Measurements from ENCODE around the gene REV1. TPM values are rescaled to one million over a fixed set of nuclear protein-coding genes. Genes with fewer than 3 reads are reported as not detected.

The REV1 gene
- total RNA-seq, 1 donor from 2014 or later = 40.2 TPM

GRCh38 chr2:99422599-99422998 lies 67.2 kb downstream of the REV1 start:
- Mint-ChIP-seq H3K27ac (ENCODE audit: unreplicated experiment) (no peak overlapping the region), H3K4me3 (ENCODE audit: unreplicated experiment) (no peak overlapping the region), H3K4me1 (ENCODE audit: unreplicated experiment) (no peaks in the 10 kb centered on the region), H3K9me3 (ENCODE audit: unreplicated experiment) (no peaks in the 10 kb centered on the region), H3K27me3 (ENCODE audit: unreplicated experiment) (peaks cover 2% of the 10 kb centered on the region), H3K36me3 (ENCODE audit: low read depth, unreplicated experiment) (peaks cover 17% of the 10 kb centered on the region)
- TF ChIP-seq, protein P1, sequence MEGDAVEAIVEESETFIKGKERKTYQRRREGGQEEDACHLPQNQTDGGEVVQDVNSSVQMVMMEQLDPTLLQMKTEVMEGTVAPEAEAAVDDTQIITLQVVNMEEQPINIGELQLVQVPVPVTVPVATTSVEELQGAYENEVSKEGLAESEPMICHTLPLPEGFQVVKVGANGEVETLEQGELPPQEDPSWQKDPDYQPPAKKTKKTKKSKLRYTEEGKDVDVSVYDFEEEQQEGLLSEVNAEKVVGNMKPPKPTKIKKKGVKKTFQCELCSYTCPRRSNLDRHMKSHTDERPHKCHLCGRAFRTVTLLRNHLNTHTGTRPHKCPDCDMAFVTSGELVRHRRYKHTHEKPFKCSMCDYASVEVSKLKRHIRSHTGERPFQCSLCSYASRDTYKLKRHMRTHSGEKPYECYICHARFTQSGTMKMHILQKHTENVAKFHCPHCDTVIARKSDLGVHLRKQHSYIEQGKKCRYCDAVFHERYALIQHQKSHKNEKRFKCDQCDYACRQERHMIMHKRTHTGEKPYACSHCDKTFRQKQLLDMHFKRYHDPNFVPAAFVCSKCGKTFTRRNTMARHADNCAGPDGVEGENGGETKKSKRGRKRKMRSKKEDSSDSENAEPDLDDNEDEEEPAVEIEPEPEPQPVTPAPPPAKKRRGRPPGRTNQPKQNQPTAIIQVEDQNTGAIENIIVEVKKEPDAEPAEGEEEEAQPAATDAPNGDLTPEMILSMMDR (IDR thresholded peaks at IDR 0.05; ENCODE audit: unreplicated experiment) = no peak
- no peak for DNase-seq (ENCODE audit: low spot score)

DNA sequence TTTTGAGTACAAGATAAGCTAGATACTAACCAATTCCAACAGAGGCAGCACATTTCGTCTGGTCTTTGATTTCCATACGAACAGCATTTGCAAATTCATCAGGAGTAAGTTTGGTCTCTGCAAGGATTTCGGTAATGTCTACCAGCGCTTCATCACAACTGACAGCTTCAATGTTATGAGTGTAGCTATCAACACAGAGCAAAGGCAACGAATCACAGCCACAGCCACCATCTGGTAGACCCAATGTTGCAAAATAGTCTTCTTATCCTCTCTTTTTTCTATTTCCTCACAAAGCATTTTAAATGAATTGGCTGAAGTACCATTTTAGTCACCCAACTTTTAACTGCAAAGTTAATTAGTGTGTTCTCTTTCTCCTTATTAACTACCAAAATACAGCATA lies 68.3 kb downstream of the REV1 start:
- H3K9me3 Mint-ChIP-seq (ENCODE audit: unreplicated experiment) = no peaks in the 10 kb centered on the region
- H3K4me1 Mint-ChIP-seq (ENCODE audit: unreplicated experiment) = no peaks in the 10 kb centered on the region
- H3K4me3 Mint-ChIP-seq (ENCODE audit: unreplicated experiment) = no peak overlapping the region
- H3K27ac Mint-ChIP-seq (ENCODE audit: unreplicated experiment) = no peak overlapping the region
- TF ChIP-seq, protein P1 (IDR thresholded peaks at IDR 0.05; ENCODE audit: unreplicated experiment) = no peak
- DNase-seq (ENCODE audit: low spot score) = no peak
- H3K27me3 Mint-ChIP-seq (ENCODE audit: unreplicated experiment) = peaks cover 2% of the 10 kb centered on the region
- peaks cover 19% of the 10 kb centered on the region for H3K36me3 Mint-ChIP-seq (ENCODE audit: low read depth, unreplicated experiment)

DNA sequence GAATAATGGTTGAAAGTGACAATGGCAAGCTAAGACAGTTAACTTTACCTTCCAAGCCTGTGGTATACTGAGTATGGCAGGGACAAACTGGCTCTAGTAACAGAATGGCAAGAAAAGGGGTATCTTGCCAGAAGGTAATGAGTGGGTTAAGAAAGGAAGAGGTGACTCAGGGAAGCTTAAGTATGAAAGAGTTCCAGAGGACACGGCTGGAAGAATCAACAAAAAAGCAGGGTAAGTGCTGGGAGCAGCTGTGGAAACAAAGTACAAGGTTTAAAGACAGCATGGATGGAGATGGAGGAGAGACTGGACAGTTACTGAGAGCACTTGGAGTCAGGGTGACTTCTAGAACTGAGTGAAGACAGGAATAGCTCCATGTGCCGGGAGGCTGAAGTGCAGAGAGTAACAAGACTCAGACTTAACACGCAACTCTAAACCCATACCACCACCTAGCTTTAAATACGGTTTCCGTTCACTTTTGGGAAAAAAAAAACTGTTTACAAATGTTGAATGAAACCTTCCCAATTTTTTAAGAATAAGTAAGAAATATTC lies 69.0 kb downstream of the REV1 start:
- no peak for DNase-seq (ENCODE audit: low spot score)
- no peak overlapping the region for H3K4me3 Mint-ChIP-seq (ENCODE audit: unreplicated experiment)
- TF ChIP-seq, protein P1 (IDR thresholded peaks at IDR 0.05; ENCODE audit: unreplicated experiment) = no peak
- H3K36me3 Mint-ChIP-seq (ENCODE audit: low read depth, unreplicated experiment) = peaks cover 19% of the 10 kb centered on the region
- peaks cover 2% of the 10 kb centered on the region for H3K27me3 Mint-ChIP-seq (ENCODE audit: unreplicated experiment)
- no peak overlapping the region for H3K27ac Mint-ChIP-seq (ENCODE audit: unreplicated experiment)
- no peaks in the 10 kb centered on the region for H3K9me3 Mint-ChIP-seq (ENCODE audit: unreplicated experiment)
- no peaks in the 10 kb centered on the region for H3K4me1 Mint-ChIP-seq (ENCODE audit: unreplicated experiment)

- Mint-ChIP-seq H3K4me3 (ENCODE audit: unreplicated experiment) (no peak overlapping the region), H3K27me3 (ENCODE audit: unreplicated experiment) (peaks cover 2% of the 10 kb centered on the region), H3K27ac (ENCODE audit: unreplicated experiment) (no peak overlapping the region), H3K36me3 (ENCODE audit: low read depth, unreplicated experiment) (peaks cover 19% of the 10 kb centered on the region), H3K9me3 (ENCODE audit: unreplicated experiment) (no peaks in the 10 kb centered on the region), H3K4me1 (ENCODE audit: unreplicated experiment) (no peaks in the 10 kb centered on the region)
- TF ChIP-seq, protein P1 (IDR thresholded peaks at IDR 0.05; ENCODE audit: unreplicated experiment) = no peak
- no peak for DNase-seq (ENCODE audit: low spot score)
Measured at GRCh38 chr2:99420031-99420430, 69.8 kb downstream of the REV1 start.

GRCh38 chr2:99417396-99417795 lies 72.4 kb downstream of the REV1 start:
- Mint-ChIP-seq H3K27me3 (ENCODE audit: unreplicated experiment) (peaks cover 2% of the 10 kb centered on the region), H3K36me3 (ENCODE audit: low read depth, unreplicated experiment) (peaks cover 28% of the 10 kb centered on the region), H3K4me3 (ENCODE audit: unreplicated experiment) (no peak overlapping the region), H3K4me1 (ENCODE audit: unreplicated experiment) (no peaks in the 10 kb centered on the region), H3K27ac (ENCODE audit: unreplicated experiment) (no peak overlapping the region), H3K9me3 (ENCODE audit: unreplicated experiment) (no peaks in the 10 kb centered on the region)
- DNase-seq (ENCODE audit: low spot score) = no peak
- TF ChIP-seq, protein P1 (IDR thresholded peaks at IDR 0.05; ENCODE audit: unreplicated experiment) = no peak
